ENCODE measurements around the gene EMC7.
"Not testable (repeated sequence)": the region's sequence is repeated elsewhere in the genome, so short reads cannot be mapped to it uniquely, and the experiment has no call there.

The EMC7 gene

GRCh38 chr15:34102175-34102925 lies 688 bp upstream of the EMC7 start:
- peak overlapping the region; percentile 7 to 94 (median 90) for H3K27ac ChIP-seq

GRCh38 chr15:34099914-34100313 lies 1.7 kb downstream of the EMC7 start:
- no peak overlapping the region for H3K4me3 ChIP-seq
- no peak overlapping the region for H3K27ac ChIP-seq

More at GRCh38 chr15:34102175-34102925, 688 bp upstream of the EMC7 start:
- peak overlapping the region; percentile 84 to 96 (median 92) for H3K4me3 ChIP-seq

- no peak overlapping the region for H3K4me3 ChIP-seq
- no peak overlapping the region for H3K27ac ChIP-seq
These were observed 15.9 kb downstream of the EMC7 start for GRCh38 chr15:34085746-34086145.

GRCh38 chr15:34084086-34084485 lies 17.6 kb downstream of the EMC7 start:
- Histone ChIP-seq H3K4me3 (no peak overlapping the region), H3K27ac (no peak overlapping the region)

- Histone ChIP-seq H3K4me3 (no peak overlapping the region), H3K27ac (no peak overlapping the region)
These were observed 21.8 kb downstream of the EMC7 start for GRCh38 chr15:34079904-34080303.

GRCh38 chr15:34078900-34079299 lies 22.8 kb downstream of the EMC7 start:
- H3K27ac ChIP-seq = no peak overlapping the region
- H3K4me3 ChIP-seq = no peak overlapping the region

- H3K27ac ChIP-seq = peak overlapping the region in 4 of 21 experiments; percentile 41 to 68 (median 64)
- H3K4me3 ChIP-seq = no peak overlapping the region
These were observed 24.9 kb downstream of the EMC7 start for GRCh38 chr15:34076785-34077184.

GRCh38 chr15:34070003-34070402 lies 31.7 kb downstream of the EMC7 start:
- no peak overlapping the region for H3K27ac ChIP-seq
- H3K4me3 ChIP-seq = no peak overlapping the region

GRCh38 chr15:34065941-34066340 lies 35.7 kb downstream of the EMC7 start:
- Histone ChIP-seq H3K4me3 (no peak overlapping the region), H3K27ac (peak overlapping the region in 11 of 21 experiments; percentile 13 to 79 (median 53))

GRCh38 chr15:34065261-34065660 lies 36.4 kb downstream of the EMC7 start:
- H3K4me3 ChIP-seq = no peak overlapping the region
- peak overlapping the region in 10 of 21 experiments; percentile 1 to 64 (median 28) for H3K27ac ChIP-seq

GRCh38 chr15:34064438-34064837 lies 37.2 kb downstream of the EMC7 start:
- H3K27ac ChIP-seq = peak overlapping the region in 5 of 21 experiments; percentile 1 to 64 (median 48)
- no peak overlapping the region for H3K4me3 ChIP-seq

GRCh38 chr15:34059946-34060345 lies 41.7 kb downstream of the EMC7 start:
- H3K27ac ChIP-seq = no peak overlapping the region
- no peak overlapping the region for H3K4me3 ChIP-seq

GRCh38 chr15:34059476-34059875 lies 42.2 kb downstream of the EMC7 start:
- Histone ChIP-seq H3K27ac (no peak overlapping the region), H3K4me3 (no peak overlapping the region)

- Histone ChIP-seq H3K27ac (no peak overlapping the region), H3K4me3 (no peak overlapping the region)
These were observed 44.8 kb downstream of the EMC7 start for GRCh38 chr15:34056911-34057310.

GRCh38 chr15:34055868-34056595 lies 45.6 kb downstream of the EMC7 start:
- H3K4me3 ChIP-seq = no peak overlapping the region
- H3K27ac ChIP-seq = peak overlapping the region in 2 of 21 experiments; percentile 23 to 26

GRCh38 chr15:34054081-34054707 lies 47.5 kb downstream of the EMC7 start:
- H3K4me3 ChIP-seq = no peak overlapping the region
- H3K27ac ChIP-seq = no peak overlapping the region

- H3K4me3 ChIP-seq, H3K27ac ChIP-seq: not testable (repeated sequence)
These were observed 51.3 kb downstream of the EMC7 start for GRCh38 chr15:34050385-34050784.

GRCh38 chr15:34049112-34049511 lies 52.5 kb downstream of the EMC7 start:
- H3K4me3 ChIP-seq = no peak overlapping the region
- H3K27ac ChIP-seq = peak overlapping the region in 1 of 21 experiments; percentile 42

- Histone ChIP-seq H3K27ac (peak overlapping the region in 4 of 21 experiments; percentile 17 to 43 (median 38)), H3K4me3 (no peak overlapping the region)
These were observed 53.5 kb downstream of the EMC7 start for GRCh38 chr15:34047893-34048775.
